Measurements from ENCODE around the gene BNC2.

Gene BNC2

DNA sequence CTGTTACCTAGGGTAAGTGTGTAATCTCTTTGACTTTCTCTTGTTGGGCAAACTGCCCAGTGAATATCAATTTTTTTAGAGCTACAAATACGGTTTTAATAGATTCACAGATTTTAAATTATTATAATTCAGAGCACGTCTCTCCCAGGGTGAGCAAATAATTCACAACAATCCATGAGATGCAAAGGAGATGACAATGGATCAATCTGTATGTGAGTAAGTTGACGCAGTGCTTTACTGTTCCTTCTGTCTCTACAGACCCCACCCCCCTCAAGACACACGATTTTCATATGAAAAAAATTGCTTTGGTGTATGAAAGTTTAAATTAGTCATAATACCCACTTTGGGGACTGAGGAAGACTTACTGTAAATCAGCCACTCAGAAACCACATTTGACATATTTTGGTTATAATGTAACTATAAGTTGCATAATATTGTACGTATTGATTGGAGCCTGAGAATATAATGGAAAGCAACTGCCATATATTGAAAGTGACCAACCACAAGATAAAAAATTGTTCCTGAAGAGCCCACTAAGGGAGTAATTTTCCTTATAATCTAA, 201.7 kb downstream of the BNC2 start:
- DNase-seq = no peak

DNA sequence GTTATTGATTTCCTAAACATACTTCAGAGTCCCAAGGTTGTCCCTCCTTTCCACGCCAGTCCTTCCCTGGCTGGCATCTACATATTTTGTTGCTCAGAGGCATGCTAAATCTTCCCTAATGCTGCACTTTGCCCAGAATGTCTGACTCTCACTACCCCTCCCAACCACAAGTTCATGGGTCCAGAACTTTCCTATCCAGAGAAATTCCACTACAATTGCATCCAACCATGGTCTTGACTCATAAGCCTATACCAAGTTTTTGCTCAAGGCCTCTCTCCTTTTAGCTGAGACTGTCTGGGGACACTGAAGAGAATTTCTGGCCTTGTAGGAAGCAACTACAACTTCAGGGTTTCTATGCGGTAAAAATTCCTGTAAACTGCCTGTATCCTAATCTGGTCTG, 206.3 kb downstream of the BNC2 start:
- no peak for DNase-seq

DNA sequence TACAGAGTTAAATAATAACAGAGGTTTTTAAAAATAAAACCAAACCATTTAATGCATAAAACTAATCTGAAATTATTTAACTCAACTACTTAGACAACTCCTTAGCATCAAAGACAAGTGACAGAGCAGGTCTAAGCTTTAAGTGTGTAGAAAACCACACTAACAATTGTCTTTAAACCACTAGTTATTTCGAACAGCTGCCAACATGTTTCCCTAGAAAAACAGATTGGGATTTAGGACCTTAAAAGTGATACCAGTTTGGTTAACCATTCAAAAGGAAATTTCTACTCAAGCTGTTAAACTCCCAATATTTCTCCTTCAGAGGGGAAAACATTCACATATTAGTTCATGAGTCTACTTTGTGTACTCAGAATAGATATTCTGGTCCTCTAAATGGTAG, 208.7 kb downstream of the BNC2 start:
- peak in 1 of 2 experiments; percentile 41 for DNase-seq

DNA sequence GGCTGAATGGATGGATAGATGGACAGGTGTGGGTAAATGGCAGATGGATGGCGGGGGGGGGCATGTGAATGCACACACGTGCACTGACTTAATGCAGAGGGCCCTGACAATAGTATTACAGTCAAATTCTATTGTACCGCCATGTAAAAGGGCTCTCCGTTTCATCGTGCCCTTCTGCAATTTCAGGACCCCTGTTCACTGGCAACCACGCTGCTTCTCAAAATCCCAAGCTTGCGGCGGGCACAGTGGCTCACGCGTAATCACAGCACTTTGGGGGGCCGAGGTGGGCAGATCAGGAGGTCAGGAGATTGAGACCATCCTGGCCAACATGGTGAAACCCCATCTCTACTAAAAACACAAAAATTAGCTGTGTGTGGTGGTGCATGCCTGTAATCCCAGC, 211.4 kb downstream of the BNC2 start:
- no peak for DNase-seq

DNA sequence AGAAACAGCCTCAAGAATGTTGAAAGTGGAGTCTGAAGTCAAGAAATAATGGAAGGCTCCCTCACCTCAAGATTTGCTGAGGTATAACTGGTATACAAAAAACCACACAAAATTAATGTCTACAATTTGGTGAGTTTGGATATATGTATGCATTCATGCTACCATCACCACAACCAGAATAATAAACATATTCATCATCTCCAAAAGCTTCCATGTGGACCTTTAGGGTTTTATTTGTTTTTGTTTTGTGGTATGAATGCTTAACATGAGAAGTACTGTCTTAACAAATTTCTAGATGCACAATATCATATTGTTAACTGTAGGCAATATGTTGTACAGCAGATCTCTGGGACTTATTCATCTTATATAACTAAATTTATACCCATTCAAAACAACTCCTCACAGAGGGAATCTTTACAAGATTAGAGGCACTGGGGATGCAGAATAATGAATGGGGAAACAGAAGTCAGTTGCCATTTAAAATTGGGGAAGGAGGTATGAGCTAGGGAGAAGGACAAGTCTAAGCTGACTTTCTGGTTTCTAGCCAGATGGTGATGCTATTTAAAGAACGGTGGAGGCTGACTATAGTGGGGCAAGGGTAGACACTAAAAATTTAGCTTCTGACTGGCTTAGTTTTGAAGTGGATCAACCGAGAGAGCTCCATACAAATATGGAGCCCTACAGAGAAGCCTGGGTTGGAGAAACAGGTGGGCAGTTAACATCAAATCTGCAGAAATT, 213.9 kb downstream of the BNC2 start:
- DNase-seq = peak in 1 of 2 experiments; percentile 2

DNA sequence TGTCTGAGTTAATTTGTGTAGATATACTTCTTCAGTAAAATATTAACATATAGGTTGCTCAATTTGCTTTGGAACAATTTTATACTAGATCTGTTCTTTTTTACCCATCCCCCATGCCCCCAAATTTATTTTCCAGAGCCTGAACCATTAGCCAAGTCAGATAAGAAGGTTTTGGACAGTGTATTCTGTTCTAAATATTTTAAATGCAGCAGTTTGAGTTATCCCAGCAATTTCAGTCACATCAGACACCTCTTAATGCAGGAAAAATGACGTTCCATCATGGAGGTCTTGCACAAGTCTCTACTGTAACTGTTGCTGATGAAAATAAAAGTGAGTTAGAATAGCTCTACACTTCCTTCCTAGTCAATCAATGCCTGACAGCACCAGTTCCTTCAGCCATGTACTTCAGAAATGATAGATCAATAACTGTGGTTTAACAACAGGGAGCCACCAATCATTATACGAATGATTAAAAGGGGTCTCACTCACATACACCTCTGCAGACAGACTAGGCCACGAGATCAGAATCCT, 215.8 kb downstream of the BNC2 start:
- no peak for DNase-seq

DNA sequence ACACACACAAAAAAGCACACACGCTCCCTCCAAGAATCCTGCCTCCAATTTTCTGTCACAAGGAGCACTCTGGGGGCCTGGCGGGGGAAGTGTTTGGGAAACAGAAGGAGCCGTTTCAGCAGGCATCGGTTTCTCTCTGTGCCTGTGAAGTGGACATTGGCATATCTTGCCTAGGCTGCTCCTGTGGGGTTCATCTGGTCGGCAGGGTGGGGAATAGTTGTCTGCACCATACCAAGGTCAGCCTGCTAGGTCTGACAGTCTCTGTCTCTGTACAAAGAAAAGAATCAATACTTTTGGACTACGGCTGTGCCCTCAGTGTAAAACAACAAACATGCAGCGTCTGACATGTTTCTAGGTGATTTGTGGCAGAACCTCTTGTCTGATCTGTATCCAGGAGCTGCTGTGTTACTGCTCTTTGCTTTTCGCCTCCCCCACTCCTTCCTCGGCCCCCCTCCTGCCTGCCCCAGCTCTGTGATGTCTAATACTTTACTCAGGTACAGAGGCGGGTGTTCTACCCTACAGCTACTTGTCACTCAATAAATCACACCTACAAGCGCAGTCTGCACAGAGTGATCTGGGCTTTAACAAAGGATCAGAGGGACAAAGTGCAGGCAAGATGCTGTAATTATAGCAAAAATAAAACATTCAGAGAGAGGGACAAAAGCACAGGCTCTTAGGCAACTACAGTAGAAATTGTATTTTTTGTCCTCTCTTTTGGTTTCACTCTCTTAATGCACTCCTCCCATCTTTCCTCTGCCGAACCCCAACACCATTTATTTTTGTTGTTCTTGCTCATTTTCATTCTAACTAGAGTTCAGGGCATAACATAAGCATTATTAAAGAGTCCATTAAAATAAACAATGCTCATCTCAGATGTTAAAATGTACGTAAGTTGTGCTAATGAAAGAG, 216.7 kb downstream of the BNC2 start:
- DNase-seq = no peak

DNA sequence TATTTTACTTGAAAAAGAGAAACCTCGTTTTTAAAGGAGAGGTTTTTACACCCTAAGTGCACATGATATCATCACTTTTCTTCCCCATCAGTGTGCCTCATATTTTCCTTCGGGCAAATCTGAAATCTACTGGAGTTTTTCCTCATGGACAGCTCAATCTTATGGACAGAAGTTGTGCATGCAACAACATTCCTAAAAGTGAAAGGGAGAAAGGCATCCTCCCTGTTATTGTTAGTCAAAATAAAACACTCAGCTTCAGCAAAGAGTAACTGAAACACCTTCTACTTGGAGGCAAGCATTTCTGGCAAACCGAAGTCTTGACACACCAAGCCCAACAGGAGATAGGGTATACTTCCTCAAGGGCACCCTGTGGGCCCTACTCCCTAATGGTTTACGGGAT, 217.9 kb downstream of the BNC2 start:
- DNase-seq = no peak

DNA sequence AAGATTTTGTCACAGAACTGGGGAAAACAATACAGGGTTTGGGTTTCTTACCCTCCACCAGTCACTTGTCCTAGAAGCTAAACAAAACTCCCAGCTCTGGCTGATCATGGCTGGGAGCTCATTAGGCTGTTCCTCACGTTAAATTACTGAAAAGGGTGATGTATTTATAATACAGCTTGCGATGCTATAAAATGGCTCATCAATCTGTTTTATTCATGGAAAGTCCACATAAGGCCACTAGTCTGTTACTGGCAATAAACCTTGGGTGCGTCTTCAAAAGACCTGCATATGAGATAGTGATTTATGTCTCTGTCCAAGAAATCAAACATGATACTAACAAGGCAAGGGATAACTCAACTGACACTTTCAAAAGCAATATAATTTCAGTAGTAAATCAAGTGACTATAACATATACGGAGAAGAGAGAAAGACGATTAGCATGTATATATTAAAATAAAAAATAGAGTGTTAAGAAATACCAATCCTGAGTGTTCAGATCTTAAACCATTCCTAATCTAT, 219.0 kb downstream of the BNC2 start:
- no peak for DNase-seq

DNA sequence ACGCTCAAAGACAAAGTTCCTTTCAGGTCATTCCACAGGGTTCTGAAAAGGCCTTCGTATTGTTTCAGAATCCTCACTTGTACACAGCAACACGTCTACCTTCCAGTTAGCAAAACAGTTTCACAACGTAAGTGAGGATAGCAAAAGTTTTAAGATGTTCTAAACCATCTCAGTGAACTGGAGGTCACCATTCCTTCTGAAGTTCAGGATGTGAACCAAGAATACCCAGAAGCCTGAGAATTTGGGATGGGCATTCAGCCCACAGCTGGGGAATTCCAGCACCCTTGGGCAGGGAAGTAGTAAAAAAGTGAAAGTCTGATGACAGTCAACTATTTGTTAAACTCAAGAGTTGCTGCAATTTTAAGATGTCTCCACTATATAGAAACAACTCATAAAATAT, 224.5 kb downstream of the BNC2 start:
- DNase-seq = no peak

DNA sequence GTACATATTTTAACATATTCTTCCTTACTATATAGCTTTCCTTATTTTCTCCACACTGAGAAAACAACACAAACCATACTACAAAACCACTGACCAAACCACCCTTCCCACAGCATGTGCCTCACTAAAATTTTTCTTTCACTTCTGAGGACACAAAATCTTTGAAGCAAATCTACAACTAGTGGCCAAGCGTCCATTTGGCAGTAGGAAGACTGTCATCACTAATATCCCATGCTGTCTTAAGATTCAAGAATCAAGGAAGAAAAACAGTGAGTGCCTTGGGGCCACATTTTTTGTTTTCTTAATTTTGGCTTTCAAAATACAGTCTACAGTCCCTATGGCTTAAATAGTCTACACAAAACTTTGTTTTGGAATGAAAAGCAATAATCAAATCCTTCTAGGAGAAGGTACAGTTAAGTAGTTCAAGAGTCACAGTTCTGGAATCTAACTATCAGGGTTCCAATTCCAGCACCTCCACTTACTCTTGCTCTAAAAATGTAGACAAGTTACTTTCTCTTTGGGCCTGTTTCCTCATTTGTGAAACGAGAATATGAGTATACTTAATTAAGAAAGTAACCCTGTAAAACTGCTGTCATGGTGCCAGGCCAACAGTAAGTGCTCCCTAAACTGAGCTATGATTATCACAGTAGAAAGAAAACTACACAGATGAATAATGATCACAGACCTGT, 227.9 kb downstream of the BNC2 start:
- DNase-seq = no peak

DNA sequence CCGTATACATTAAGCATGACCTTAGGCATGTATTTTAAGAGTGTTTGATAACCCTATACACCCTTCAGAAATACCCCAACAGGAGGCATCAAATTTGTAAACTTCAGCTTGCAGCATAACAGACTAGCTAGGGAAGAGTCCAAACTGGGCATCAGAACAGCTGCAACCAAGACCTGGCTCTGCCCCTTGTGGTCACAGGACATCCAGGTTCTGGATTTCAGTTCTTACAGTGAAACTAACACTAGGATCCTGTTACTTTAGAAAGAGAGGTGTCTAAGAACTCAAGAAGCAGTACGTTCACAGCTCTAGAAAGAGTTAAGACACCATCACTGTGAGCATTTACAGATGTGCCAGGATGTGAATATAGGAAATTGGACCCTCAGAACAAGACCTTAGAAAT, 229.8 kb downstream of the BNC2 start:
- no peak for DNase-seq

DNA sequence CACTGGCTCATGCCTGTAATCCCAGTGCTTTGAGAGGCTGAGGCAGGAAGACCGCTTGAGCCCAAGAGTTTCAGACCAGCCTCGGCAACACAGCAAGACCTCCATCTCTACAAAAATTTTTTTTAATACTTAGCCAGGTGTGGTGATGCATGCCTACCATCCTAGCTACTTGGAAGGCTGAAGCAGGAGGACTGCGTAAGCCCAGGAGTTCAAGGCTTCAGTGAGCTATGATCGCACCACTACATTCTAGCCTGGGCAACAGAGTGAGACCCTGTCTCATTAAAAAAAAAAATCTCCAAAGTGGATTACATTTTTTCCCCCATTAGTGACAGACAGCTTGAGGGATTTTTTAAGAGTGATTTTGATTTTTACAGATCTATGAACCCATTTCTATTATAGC, 230.8 kb downstream of the BNC2 start:
- no peak for DNase-seq

DNA sequence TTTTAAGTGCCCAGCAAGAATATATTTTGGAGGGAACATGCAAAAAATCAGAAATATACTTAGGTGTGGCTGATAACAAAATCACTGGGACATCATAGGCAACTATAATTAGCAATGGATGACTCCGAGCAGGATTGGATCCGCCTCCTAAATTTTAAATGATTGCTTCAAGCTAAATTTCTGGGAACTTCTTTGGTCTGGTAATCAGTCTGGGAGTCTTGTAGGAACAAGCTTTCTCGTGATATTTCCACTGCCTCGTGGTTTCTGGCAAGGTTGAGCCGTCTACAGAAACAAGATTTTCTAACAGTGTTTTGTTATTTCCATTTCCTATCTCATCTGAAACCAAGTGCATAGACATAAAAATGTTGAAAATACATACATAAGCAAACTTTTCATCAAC, 232.6 kb downstream of the BNC2 start:
- DNase-seq = no peak

DNA sequence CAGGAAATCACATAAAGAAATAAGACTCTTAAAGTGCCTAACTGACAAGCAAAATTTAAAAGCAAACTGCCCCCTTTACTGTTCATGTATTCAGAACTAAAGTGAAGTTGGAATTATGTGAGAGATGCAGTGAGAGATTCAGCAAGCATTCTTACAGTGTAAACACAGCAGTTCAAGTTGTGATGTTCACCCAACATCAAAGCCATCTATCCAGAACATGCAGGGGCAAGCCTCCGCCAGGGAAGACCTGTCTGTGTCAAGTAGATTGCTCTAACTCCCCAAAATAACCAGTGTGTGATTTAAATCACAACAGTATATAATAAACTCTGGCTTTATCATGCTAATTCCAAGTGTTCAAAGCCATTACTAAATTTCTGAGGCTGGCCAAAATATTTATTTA, 233.3 kb downstream of the BNC2 start:
- DNase-seq = no peak

DNA sequence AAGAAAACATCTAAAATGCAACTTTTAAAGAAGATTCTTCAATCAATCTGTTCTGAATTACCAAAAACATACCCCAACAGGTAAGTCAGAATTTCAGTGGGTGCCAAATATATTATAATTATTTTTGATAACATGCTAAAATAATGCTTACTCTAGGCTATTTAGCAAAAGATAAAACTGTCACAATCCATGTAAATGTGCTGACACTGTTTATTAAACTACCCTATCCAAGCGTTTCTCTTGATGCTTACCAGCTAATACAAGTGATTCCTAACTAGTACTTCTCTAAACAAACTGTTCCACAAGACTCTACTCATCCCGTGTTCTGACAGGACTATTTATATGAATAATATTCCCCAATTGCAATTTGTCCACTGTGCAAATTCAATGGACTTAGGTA, 236.7 kb downstream of the BNC2 start:
- DNase-seq = no peak

DNA sequence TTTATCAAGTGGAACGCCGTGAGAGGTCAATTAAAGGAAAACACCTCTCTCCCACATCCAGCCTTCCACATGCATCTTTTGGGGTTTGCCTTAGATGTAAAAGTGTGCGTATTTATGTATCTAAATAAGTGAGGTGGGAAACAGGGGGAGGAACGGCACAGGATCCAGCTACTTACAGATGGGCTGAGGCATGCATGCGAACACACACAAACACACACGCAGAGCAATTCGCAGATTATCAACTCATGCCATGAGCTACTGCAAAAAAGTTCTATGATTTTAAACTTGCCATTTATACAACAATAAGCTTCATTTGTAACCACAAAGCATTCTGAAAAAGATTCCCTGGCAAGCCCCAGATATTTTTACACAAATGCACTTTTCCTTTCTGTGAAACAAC, 242.1 kb downstream of the BNC2 start:
- DNase-seq = no peak

DNA sequence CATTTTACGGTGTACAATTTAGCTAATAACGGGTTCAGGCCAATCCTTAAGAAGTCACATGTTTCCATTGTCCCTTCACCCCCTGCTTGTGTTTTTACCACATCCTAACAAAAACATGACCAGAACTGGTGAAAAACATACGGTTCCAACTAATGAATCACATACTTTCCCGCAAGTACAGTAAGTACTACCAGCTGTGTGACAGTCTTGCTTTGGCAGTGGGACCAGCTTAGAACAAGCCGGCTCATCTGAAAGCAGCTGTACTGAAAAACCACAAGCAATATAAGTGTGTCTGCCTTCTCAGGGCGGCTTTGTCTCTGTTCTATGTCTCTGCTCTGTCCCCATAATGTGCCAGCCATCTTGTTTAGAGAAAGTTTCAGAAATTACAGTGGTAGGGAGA, 242.5 kb downstream of the BNC2 start:
- no peak for DNase-seq

DNA sequence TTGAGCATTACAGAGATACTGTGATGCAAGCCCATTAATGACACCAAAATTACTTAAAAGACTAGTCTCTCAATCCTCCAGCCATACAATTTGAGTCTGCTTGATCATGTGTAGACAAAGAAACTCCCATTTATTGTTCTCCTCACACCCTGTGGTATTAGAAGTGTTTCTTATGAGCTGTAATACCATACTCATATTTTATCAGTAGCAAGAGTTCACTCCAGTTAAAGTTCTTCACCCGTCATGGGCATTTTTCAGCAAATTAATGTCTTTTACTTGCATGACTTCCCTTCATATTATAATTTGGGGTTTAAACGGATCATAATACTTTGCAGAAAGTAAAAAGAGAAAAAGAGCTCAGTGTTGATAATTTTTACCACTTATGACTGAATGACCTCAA, 242.9 kb downstream of the BNC2 start:
- no peak for DNase-seq

DNA sequence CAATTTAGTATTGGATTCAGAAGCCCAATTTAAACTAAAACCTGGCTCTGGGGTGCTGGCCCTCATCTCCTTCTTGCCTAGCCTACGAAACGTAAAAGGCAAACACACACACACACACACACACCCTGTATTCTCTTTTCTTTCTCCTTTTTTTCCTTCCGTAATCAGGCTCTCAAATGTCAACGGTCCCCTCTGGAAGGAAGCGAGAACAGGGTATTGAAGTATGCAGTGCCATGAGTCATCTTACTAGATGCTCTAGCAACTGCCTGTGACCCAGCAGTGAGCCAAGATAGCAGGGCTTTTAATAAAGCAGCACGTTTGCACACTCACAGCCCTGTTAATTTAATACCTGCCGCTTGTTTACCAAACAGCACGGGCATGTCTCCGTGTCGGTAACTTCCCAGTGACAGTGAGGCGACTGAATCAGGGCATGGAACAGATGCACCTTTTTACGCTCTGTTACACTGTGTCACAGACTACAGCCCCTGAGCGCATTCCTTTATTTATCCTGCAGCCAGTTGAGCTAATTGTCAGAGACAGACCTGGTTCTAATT, 243.8 kb downstream of the BNC2 start:
- DNase-seq = no peak

DNA sequence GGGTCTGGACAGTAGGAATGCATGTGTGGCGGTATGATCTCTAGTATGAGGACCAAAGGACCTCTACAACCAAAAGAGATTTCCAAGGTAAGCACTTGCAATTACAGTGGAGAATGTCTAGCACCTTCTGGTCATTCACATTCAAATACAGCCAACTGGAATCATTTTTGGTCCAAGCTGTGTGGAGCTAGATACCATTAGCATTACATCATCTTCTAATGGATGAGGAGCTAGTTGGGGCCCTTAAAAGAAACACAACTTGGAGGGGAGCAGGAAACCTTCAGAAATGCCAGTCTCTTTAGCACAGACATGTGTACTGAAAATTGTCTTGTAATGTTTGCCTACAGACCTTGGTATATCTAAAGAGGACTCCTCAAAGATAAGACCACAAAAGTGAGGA, 244.7 kb downstream of the BNC2 start:
- no peak for DNase-seq

DNA sequence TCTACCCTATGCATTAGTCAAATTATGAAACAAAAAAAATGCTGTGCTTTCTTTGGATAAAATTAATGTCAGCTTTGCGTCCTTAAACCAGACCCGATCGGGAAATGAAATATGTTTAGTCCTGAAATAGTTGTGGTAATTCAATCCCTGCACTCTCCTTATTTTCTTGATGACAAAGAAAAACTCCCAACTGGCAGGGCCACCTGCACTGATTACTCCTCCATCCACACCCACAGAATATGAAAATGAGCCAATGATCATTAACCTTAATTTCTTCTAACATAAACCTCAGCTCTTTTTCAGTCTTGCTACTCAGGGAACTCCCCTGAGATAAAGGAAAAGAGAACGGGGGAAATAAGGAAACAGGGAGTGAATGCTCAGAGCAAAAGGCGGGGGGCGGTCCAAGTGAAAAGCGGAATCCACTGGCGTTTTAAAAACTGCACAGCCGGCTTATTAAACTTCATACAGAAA, 245.3 kb downstream of the BNC2 start:
- no peak for DNase-seq

DNA sequence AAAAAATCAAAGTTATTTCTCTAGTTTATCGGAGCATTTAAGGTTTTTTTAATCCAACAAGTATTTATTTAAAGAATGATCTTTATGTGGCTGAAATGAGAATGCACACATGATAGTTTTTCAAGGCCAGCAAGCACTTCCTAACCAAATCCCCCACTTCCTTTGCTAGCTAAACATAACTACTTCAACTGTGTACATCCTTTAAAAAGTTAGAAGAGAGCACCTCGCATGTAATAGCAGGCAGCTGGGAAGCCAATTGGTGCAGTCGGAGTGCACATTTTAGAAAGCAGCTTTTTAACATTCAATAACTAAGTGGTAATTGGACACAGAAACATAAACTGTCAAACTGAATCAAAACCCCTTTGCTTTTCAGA, 245.7 kb downstream of the BNC2 start:
- no peak for DNase-seq
